ENCODE results near the gene PLA2G4E.

The PLA2G4E gene

GRCh38 chr15:41972253-41973242, 48.3 kb downstream of the PLA2G4E start, which contains the start of gene EHD4:
TSS of gene EHD4 (minus strand) at chr15:41972557. CDS start at chr15:41972494, 63 bp downstream.
- DNase-seq (ENCODE audit: low read depth, low spot score), result peak; percentile 96
- Histone ChIP-seq H3K36me3 (ENCODE audit: insufficient read depth, insufficient read length, low read length) (peaks cover 3% of the 10 kb centered on the region), H3K9ac (ENCODE audit: insufficient read length, low read depth) (peak within 1 kb of the TSS; percentile 99), H3K4me1 (ENCODE audit: insufficient read depth, insufficient read length) (no peaks in the 10 kb centered on the region), H3K27me3 (ENCODE audit: insufficient read depth, insufficient read length) (no peaks in the 10 kb centered on the region), H3K4me3 (ENCODE audit: insufficient read length, low read depth) (peak within 1 kb of the TSS; percentile 97), H3K9me3 (ENCODE audit: insufficient read depth, low read length) (no peaks in the 10 kb centered on the region)
- TF ChIP-seq ZNF274 (IDR thresholded peaks at IDR 0.05; ENCODE audit: low read depth, low read length) (no peak), SUZ12 (IDR thresholded peaks at IDR 0.05; ENCODE audit: extremely low read depth, insufficient read depth, insufficient read length) (no peak), YY1 (IDR thresholded peaks at IDR 0.05; ENCODE audit: insufficient read depth, insufficient read length) (no peak)

- Histone ChIP-seq H3K9ac (ENCODE audit: insufficient read length, low read depth) (peak overlapping the region; percentile 99), H3K9me3 (ENCODE audit: insufficient read depth, low read length) (no peaks in the 10 kb centered on the region), H3K4me1 (ENCODE audit: insufficient read depth, insufficient read length) (no peaks in the 10 kb centered on the region), H3K36me3 (ENCODE audit: insufficient read depth, insufficient read length, low read length) (peaks cover 3% of the 10 kb centered on the region), H3K27me3 (ENCODE audit: insufficient read depth, insufficient read length) (no peaks in the 10 kb centered on the region), H3K4me3 (ENCODE audit: insufficient read length, low read depth) (peak overlapping the region; percentile 97)
- no peak for DNase-seq (ENCODE audit: low read depth, low spot score)
- no peak for TF ChIP-seq ZNF274 (IDR thresholded peaks at IDR 0.05; ENCODE audit: low read depth, low read length)
- no peak for TF ChIP-seq SUZ12 (IDR thresholded peaks at IDR 0.05; ENCODE audit: extremely low read depth, insufficient read depth, insufficient read length)
- no peak for TF ChIP-seq YY1 (IDR thresholded peaks at IDR 0.05; ENCODE audit: insufficient read depth, insufficient read length)
Measured at GRCh38 chr15:41971895-41972252, 49.0 kb downstream of the PLA2G4E start.

DNA sequence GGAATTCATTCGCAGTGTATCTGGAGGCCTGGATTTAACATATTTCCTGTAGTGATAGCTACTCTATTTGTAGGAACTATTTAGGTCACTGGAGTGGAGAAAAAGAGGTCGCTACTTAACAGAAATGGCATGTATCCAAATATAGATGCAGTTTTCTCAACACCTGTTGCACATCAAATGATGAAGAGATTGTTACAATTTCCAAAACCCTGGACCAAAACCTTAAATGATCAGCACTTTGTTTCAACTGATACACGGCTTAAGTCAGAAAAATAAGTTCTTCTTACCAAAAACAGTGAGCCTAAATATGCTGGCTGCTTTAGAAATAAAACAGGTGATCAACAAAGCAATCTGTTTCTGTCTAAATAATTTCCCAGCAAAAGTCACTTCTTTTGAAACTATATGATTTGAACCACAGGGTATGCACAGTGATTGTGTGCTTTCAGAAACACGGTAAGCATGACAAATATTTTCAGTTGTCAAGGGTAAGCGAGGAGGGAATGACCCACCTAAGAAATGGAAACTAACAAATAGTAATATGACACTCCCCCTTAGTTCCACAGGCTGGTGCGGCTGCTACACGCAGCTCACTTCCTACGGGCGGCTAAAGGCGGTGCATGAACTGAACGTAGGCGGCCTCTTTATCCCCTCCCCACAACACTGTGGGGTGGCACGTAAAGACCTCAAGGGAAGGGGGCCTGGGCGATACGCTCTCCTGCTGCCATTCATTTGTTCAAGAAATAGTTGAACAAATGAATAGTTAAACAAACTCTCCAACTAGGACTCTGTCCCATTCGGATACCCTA, 49.5 kb downstream of the PLA2G4E start:
- H3K4me1 ChIP-seq (ENCODE audit: insufficient read depth, insufficient read length), result no peaks in the 10 kb centered on the region
- peak overlapping the region; percentile 99 for H3K9ac ChIP-seq (ENCODE audit: insufficient read length, low read depth)
- H3K36me3 ChIP-seq (ENCODE audit: insufficient read depth, insufficient read length, low read length), result peaks cover 3% of the 10 kb centered on the region
- DNase-seq (ENCODE audit: low read depth, low spot score), result no peak
- no peak for TF ChIP-seq YY1 (IDR thresholded peaks at IDR 0.05; ENCODE audit: insufficient read depth, insufficient read length)
- TF ChIP-seq ZNF274 (IDR thresholded peaks at IDR 0.05; ENCODE audit: low read depth, low read length), result no peak
- TF ChIP-seq SUZ12 (IDR thresholded peaks at IDR 0.05; ENCODE audit: extremely low read depth, insufficient read depth, insufficient read length), result no peak
- H3K9me3 ChIP-seq (ENCODE audit: insufficient read depth, low read length), result no peaks in the 10 kb centered on the region
- H3K27me3 ChIP-seq (ENCODE audit: insufficient read depth, insufficient read length), result no peaks in the 10 kb centered on the region
- H3K4me3 ChIP-seq (ENCODE audit: insufficient read length, low read depth), result peak overlapping the region; percentile 97

GRCh38 chr15:41970456-41970855, 50.4 kb downstream of the PLA2G4E start:
- Histone ChIP-seq H3K9ac (ENCODE audit: insufficient read length, low read depth) (no peak overlapping the region), H3K27me3 (ENCODE audit: insufficient read depth, insufficient read length) (no peaks in the 10 kb centered on the region), H3K9me3 (ENCODE audit: insufficient read depth, low read length) (no peaks in the 10 kb centered on the region), H3K36me3 (ENCODE audit: insufficient read depth, insufficient read length, low read length) (peaks cover 3% of the 10 kb centered on the region), H3K4me1 (ENCODE audit: insufficient read depth, insufficient read length) (no peaks in the 10 kb centered on the region), H3K4me3 (ENCODE audit: insufficient read length, low read depth) (no peak overlapping the region)
- no peak for TF ChIP-seq ZNF274 (IDR thresholded peaks at IDR 0.05; ENCODE audit: low read depth, low read length)
- no peak for TF ChIP-seq SUZ12 (IDR thresholded peaks at IDR 0.05; ENCODE audit: extremely low read depth, insufficient read depth, insufficient read length)
- no peak for TF ChIP-seq YY1 (IDR thresholded peaks at IDR 0.05; ENCODE audit: insufficient read depth, insufficient read length)
- no peak for DNase-seq (ENCODE audit: low read depth, low spot score)

- H3K9ac ChIP-seq (ENCODE audit: insufficient read length, low read depth), result no peak overlapping the region
- H3K36me3 ChIP-seq (ENCODE audit: insufficient read depth, insufficient read length, low read length), result peaks cover 3% of the 10 kb centered on the region
- no peak overlapping the region for H3K4me3 ChIP-seq (ENCODE audit: insufficient read length, low read depth)
- no peaks in the 10 kb centered on the region for H3K9me3 ChIP-seq (ENCODE audit: insufficient read depth, low read length)
- H3K27me3 ChIP-seq (ENCODE audit: insufficient read depth, insufficient read length), result no peaks in the 10 kb centered on the region
- no peak for TF ChIP-seq SUZ12 (IDR thresholded peaks at IDR 0.05; ENCODE audit: extremely low read depth, insufficient read depth, insufficient read length)
- no peak for TF ChIP-seq ZNF274 (IDR thresholded peaks at IDR 0.05; ENCODE audit: low read depth, low read length)
- no peak for TF ChIP-seq YY1 (IDR thresholded peaks at IDR 0.05; ENCODE audit: insufficient read depth, insufficient read length)
- H3K4me1 ChIP-seq (ENCODE audit: insufficient read depth, insufficient read length), result no peaks in the 10 kb centered on the region
- DNase-seq (ENCODE audit: low read depth, low spot score), result no peak
Measured at GRCh38 chr15:41969851-41970431, 50.9 kb downstream of the PLA2G4E start.

GRCh38 chr15:41968701-41969100, 52.1 kb downstream of the PLA2G4E start:
- Histone ChIP-seq H3K9me3 (ENCODE audit: insufficient read depth, low read length) (no peaks in the 10 kb centered on the region), H3K4me3 (ENCODE audit: insufficient read length, low read depth) (no peak overlapping the region), H3K27me3 (ENCODE audit: insufficient read depth, insufficient read length) (no peaks in the 10 kb centered on the region), H3K36me3 (ENCODE audit: insufficient read depth, insufficient read length, low read length) (peaks cover 3% of the 10 kb centered on the region), H3K9ac (ENCODE audit: insufficient read length, low read depth) (no peak overlapping the region), H3K4me1 (ENCODE audit: insufficient read depth, insufficient read length) (no peaks in the 10 kb centered on the region)
- DNase-seq (ENCODE audit: low read depth, low spot score), result no peak
- TF ChIP-seq YY1 (IDR thresholded peaks at IDR 0.05; ENCODE audit: insufficient read depth, insufficient read length), result no peak
- no peak for TF ChIP-seq ZNF274 (IDR thresholded peaks at IDR 0.05; ENCODE audit: low read depth, low read length)
- no peak for TF ChIP-seq SUZ12 (IDR thresholded peaks at IDR 0.05; ENCODE audit: extremely low read depth, insufficient read depth, insufficient read length)

Data from NT2/D1 (cell line).